ENCODE measurements around the gene SLC9A9. TPM values are rescaled to one million over a fixed set of nuclear protein-coding genes. Genes with fewer than 3 reads are reported as not detected.

The SLC9A9 gene
- polyA plus RNA-seq, 1 of the 3 experiments (the other 2 are of a cell fraction): 0.05 TPM

DNA sequence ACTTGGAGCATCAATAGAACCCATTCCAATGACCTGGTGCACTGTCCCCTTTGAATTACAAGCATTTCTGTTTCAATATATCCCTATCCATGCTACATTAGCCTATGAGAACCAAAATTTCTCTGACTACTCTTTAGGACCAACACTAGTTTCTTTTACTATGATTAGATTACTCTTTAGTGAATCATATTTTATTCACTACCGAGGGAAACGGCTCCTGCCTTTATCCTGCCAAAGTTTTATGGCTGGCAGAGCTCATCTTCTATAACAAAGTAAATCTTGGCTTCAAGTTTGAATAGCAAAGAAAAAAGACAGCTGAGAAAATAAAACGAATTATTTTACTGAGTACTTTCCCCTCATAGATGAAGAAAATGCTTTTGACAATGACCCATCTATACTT lies 120.9 kb downstream of the SLC9A9 start:
- no peak overlapping the region for H2AFZ ChIP-seq (ENCODE audit: low read depth)
- H3K9ac ChIP-seq: no peak overlapping the region
- CTCF ChIA-PET: interaction anchor here (1.3 kb wide), 1 partner anchor 20 kb away, joined by 3 read pairs; no protein-coding TSS in a partner anchor
- DNase-seq: no peak
- H4K20me1 ChIP-seq (ENCODE audit: insufficient read depth): no peaks in the 10 kb centered on the region
- no peaks in the 10 kb centered on the region for H3K27me3 ChIP-seq (ENCODE audit: insufficient read depth)
- no peaks in the 10 kb centered on the region for H3K36me3 ChIP-seq (replicated peaks in 1 of 2; ENCODE audit: control insufficient read depth in 1 of 2, insufficient read depth in 2 of 2, low read length in 1 of 2)
- H3K79me2 ChIP-seq (ENCODE audit: insufficient read depth): no peaks in the 10 kb centered on the region
- POLR2A ChIA-PET: no interaction called here
- TF ChIP-seq, protein P1, sequence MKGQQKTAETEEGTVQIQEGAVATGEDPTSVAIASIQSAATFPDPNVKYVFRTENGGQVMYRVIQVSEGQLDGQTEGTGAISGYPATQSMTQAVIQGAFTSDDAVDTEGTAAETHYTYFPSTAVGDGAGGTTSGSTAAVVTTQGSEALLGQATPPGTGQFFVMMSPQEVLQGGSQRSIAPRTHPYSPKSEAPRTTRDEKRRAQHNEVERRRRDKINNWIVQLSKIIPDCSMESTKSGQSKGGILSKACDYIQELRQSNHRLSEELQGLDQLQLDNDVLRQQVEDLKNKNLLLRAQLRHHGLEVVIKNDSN (IDR thresholded peaks at IDR 0.05; ENCODE audit: borderline replicate concordance, low read depth): no peak
- TF ChIP-seq MXI1 (IDR thresholded peaks at IDR 0.05; ENCODE audit: low read depth, low read length): no peak
- TF ChIP-seq FOSL2 (IDR thresholded peaks at IDR 0.05; ENCODE audit: borderline replicate concordance, low read depth): no peak
- no peak for TF ChIP-seq SMC3 (IDR thresholded peaks at IDR 0.05; ENCODE audit: low read depth, low read length)
- TF ChIP-seq NRF1 (IDR thresholded peaks at IDR 0.05; ENCODE audit: low read depth, low read length): no peak
- TF ChIP-seq, protein P2, sequence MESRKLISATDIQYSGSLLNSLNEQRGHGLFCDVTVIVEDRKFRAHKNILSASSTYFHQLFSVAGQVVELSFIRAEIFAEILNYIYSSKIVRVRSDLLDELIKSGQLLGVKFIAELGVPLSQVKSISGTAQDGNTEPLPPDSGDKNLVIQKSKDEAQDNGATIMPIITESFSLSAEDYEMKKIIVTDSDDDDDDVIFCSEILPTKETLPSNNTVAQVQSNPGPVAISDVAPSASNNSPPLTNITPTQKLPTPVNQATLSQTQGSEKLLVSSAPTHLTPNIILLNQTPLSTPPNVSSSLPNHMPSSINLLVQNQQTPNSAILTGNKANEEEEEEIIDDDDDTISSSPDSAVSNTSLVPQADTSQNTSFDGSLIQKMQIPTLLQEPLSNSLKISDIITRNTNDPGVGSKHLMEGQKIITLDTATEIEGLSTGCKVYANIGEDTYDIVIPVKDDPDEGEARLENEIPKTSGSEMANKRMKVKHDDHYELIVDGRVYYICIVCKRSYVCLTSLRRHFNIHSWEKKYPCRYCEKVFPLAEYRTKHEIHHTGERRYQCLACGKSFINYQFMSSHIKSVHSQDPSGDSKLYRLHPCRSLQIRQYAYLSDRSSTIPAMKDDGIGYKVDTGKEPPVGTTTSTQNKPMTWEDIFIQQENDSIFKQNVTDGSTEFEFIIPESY (IDR thresholded peaks at IDR 0.05; ENCODE audit: borderline replicate concordance, low read depth): no peak
- TF ChIP-seq FOXM1 (IDR thresholded peaks at IDR 0.05; ENCODE audit: low read depth): no peak
- TF ChIP-seq, protein P3, sequence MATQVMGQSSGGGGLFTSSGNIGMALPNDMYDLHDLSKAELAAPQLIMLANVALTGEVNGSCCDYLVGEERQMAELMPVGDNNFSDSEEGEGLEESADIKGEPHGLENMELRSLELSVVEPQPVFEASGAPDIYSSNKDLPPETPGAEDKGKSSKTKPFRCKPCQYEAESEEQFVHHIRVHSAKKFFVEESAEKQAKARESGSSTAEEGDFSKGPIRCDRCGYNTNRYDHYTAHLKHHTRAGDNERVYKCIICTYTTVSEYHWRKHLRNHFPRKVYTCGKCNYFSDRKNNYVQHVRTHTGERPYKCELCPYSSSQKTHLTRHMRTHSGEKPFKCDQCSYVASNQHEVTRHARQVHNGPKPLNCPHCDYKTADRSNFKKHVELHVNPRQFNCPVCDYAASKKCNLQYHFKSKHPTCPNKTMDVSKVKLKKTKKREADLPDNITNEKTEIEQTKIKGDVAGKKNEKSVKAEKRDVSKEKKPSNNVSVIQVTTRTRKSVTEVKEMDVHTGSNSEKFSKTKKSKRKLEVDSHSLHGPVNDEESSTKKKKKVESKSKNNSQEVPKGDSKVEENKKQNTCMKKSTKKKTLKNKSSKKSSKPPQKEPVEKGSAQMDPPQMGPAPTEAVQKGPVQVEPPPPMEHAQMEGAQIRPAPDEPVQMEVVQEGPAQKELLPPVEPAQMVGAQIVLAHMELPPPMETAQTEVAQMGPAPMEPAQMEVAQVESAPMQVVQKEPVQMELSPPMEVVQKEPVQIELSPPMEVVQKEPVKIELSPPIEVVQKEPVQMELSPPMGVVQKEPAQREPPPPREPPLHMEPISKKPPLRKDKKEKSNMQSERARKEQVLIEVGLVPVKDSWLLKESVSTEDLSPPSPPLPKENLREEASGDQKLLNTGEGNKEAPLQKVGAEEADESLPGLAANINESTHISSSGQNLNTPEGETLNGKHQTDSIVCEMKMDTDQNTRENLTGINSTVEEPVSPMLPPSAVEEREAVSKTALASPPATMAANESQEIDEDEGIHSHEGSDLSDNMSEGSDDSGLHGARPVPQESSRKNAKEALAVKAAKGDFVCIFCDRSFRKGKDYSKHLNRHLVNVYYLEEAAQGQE (IDR thresholded peaks at IDR 0.05; ENCODE audit: low read depth, low read length): no peak
- no peak for TF ChIP-seq POLR2AphosphoS5 (IDR thresholded peaks at IDR 0.05; ENCODE audit: low read depth, low read length)
- no peak for TF ChIP-seq GABPA (IDR thresholded peaks at IDR 0.05; ENCODE audit: low read depth)
- TF ChIP-seq, protein P4, sequence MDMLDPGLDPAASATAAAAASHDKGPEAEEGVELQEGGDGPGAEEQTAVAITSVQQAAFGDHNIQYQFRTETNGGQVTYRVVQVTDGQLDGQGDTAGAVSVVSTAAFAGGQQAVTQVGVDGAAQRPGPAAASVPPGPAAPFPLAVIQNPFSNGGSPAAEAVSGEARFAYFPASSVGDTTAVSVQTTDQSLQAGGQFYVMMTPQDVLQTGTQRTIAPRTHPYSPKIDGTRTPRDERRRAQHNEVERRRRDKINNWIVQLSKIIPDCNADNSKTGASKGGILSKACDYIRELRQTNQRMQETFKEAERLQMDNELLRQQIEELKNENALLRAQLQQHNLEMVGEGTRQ (IDR thresholded peaks at IDR 0.05; ENCODE audit: borderline replicate concordance, low read depth, low read length): no peak
- TF ChIP-seq CHD2 (IDR thresholded peaks at IDR 0.05; ENCODE audit: low read length, partially characterized antibody): no peak
- H3F3A ChIP-seq (replicated peaks; ENCODE audit: insufficient read depth): no peaks in the 10 kb centered on the region
- H3K4me1 ChIP-seq (ENCODE audit: control insufficient read depth in 1 of 2, insufficient read depth in 2 of 2, low read depth in 1 of 2, low read length in 1 of 2): no peaks in the 10 kb centered on the region
- no peak overlapping the region for H3K27ac ChIP-seq (ENCODE audit: low read depth in 2 of 2, low read length in 1 of 2)
- H3K9me3 ChIP-seq: no peaks in the 10 kb centered on the region
- no peak overlapping the region for H3K4me3 ChIP-seq (ENCODE audit: low read depth in 2 of 2, low read length in 1 of 2)
- no peaks in the 10 kb centered on the region for H3K9me2 ChIP-seq
- 1% methylated on average over 3 of the region's 3 CpGs for WGBS (ENCODE audit: low lambda C conversion rate)
- no peak overlapping the region for H3K4me2 ChIP-seq

Measured in SK-N-SH (cell line).